ENCODE results near the gene TINAGL1.

DNA sequence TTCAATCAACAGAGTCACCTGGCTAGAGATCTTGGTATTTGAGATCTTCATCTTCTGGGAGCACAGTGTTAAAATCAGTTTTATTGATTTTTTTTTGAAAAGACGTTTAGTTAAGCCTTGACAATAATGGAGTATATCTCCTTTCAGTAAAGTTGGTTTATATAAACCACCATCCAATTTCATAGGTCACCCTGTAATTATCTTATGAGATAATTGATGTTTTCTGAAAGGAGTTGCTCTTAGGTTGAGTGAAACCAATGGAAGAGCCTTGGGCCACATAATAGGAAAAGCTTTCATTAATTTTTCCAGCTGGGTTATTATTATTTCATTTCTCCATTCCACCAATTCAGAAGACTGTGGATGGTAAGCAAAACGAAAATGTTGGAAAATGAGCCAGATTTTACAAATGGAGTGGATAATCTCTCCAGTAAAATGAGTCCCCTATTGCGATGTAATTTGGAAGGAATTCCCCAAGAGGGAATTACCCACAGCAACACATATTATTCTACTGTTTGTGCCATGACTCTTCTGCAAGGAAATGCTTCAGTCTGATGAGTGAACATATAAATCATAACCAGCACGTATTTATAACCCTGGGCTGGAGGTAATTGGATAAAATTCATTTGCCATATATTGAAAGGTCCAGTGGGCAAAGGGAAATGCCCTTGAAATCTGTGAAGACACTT is 46.2 kb upstream of the TINAGL1 start:
- TF ChIP-seq POLR2A (IDR thresholded peaks at IDR 0.05; ENCODE audit: low read depth): no peak
- TF ChIP-seq, protein P1, sequence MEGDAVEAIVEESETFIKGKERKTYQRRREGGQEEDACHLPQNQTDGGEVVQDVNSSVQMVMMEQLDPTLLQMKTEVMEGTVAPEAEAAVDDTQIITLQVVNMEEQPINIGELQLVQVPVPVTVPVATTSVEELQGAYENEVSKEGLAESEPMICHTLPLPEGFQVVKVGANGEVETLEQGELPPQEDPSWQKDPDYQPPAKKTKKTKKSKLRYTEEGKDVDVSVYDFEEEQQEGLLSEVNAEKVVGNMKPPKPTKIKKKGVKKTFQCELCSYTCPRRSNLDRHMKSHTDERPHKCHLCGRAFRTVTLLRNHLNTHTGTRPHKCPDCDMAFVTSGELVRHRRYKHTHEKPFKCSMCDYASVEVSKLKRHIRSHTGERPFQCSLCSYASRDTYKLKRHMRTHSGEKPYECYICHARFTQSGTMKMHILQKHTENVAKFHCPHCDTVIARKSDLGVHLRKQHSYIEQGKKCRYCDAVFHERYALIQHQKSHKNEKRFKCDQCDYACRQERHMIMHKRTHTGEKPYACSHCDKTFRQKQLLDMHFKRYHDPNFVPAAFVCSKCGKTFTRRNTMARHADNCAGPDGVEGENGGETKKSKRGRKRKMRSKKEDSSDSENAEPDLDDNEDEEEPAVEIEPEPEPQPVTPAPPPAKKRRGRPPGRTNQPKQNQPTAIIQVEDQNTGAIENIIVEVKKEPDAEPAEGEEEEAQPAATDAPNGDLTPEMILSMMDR (IDR thresholded peaks at IDR 0.05): no peak
- no peak for TF ChIP-seq POLR2AphosphoS5 (IDR thresholded peaks at IDR 0.05)

Data from esophagus muscularis mucosa (tissue), 3 donors.